KOPT-K1 (cell line): ENCODE measurements around the gene HECTD3.
"Not testable (repeated sequence)": the region's sequence is repeated elsewhere in the genome, so short reads cannot be mapped to it uniquely, and the experiment has no call there.

Source experiments
- H3K27ac ChIP-seq: fragments of 200-600 bp; sonication (generic); 2 replicates; pipeline ENCODE4 v1.5.1; 2016; ENCODE audit warnings: antibody characterized with exemption, mild to moderate bottlenecking, low read depth, low read length; ENCODE audit not compliant: poor library complexity, severe bottlenecking
- H3K36me3 ChIP-seq: fragments of 200-600 bp; sonication (generic); 2 replicates; pipeline ENCODE4 v1.5.1; 2017; ENCODE audit warnings: antibody characterized with exemption, mild to moderate bottlenecking, low read length, moderate library complexity; ENCODE audit not compliant: insufficient read depth
- H3K9me3 ChIP-seq: fragments of 200-600 bp; sonication (generic); 2 replicates; pipeline ENCODE4 v1.5.1; 2017; ENCODE audit warnings: antibody characterized with exemption, low read length, mild to moderate bottlenecking; ENCODE audit not compliant: insufficient read depth, poor library complexity, severe bottlenecking

HECTD3 gene

DNA sequence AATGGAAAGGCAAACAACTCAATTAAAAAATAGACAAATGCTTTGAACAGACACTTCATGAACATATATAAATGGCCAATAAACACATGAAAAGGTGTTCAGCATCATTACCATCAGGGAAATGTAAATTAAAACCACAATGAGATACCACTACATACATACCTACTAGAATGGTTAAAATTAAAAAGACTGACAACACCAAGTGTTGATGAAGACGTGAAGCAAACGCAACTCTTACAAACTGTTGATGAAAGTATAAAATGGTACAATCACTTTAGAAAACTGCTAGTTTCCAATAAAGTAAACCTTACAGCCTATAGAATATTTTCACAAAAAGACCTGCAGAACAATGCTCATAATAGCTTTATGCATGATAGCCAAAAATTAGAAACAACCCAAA lies 34.9 kb downstream of the HECTD3 start:
- Histone ChIP-seq H3K36me3 (peaks cover 92% of the 10 kb centered on the region), H3K27ac (no peak overlapping the region), H3K9me3 (peaks cover 14% of the 10 kb centered on the region)

DNA sequence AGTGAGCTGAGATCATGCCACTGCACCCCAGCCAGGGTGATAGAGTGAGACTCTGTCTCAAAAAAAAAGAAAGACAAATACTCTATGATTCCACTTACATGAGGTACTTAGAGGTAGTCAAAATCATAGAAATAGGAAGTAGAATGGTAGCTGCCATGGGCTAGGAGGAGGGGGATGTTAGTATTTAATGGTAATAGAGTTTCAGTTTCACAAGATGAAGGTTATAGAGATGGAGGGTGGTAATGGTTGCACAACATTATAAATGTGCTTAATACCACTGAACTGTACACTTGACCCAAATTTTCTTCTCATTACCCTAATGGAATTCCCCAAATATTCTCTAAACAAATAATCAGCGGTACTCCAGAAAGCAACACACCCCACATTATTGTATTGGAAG lies 37.5 kb downstream of the HECTD3 start:
- Histone ChIP-seq H3K27ac (no peak overlapping the region), H3K36me3 (peaks cover 85% of the 10 kb centered on the region), H3K9me3 (peaks cover 14% of the 10 kb centered on the region)

DNA sequence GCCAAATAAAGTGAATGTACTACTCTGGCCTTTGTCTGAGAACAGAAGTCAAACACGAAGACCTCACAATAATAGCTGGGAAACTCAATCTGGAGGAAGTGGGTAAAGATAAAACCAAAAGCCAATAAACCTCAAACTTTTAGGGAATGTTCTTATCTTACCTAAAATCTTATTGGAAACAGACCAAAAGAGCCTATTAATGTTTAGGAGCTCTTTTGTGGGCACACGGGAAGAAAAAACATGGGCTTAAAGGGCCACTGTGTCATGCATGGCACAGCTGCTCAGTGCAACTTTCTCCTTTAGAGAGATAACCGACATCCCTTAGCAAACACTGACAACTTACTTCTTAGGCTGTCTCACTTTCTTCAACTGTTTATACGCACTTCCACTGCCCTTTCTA lies 40.8 kb downstream of the HECTD3 start:
- no peak overlapping the region for H3K27ac ChIP-seq
- peaks cover 64% of the 10 kb centered on the region for H3K36me3 ChIP-seq
- no peaks in the 10 kb centered on the region for H3K9me3 ChIP-seq

DNA sequence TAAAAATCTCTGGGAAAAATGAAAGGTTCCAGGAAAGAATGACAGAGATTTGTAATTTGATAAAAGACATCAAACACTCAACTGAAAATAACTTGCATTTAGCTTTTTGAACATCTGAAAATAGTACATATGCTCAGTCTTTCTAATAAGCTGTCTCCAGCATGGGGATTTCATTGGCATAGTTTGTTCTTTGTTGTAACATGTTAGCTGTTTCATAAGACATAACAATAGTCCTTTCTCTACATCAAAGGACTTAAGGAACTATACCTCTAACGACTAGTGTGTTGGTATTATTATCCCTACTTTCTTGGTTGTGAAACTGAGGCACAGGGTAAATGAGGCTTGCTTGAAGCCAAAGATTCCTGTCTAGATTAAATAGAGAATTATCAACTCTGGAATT lies 46.7 kb downstream of the HECTD3 start:
- Histone ChIP-seq H3K27ac (no peak overlapping the region), H3K9me3 (no peaks in the 10 kb centered on the region), H3K36me3 (peaks cover 37% of the 10 kb centered on the region)

DNA sequence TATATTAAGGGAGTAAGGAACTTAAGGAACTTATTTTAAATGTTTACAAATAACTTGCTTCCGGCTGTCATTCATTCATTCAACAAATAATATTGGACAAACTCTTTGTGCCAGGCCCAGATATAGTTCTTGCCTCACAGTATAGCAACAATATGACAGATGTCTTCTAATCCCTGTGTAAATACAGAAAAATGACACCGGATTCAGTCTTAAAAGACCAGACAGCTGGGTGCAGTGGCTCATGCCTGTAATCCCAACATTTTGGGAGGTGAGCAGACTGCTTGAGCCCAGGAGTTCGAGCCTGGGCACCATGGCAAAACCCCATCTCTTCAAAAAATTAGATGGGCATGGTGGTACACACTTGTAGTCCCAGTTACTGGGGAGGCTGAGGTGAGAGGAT lies 48.4 kb downstream of the HECTD3 start:
- Histone ChIP-seq H3K27ac (no peak overlapping the region), H3K9me3 (no peaks in the 10 kb centered on the region), H3K36me3 (peaks cover 40% of the 10 kb centered on the region)

DNA sequence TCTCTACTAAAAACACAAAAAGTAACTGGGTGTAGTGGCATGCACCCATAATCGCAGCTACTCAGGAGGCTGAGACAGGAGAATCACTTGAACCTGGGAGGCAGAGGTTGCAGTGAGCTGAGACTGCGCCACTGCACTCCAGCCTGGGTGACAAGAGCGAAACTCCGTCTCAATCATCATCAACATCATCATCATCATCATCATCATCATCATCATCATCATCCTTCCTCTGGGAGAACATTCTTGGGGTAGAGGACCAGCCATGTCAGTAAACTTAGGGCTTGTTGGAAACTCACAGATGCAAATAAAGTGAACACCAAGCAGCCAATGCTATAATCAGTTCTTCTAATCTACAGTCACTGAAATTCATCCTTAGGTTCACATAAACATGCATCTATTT lies 49.1 kb downstream of the HECTD3 start:
- H3K36me3 ChIP-seq = peaks cover 40% of the 10 kb centered on the region
- not testable (repeated sequence) for H3K9me3 ChIP-seq, H3K27ac ChIP-seq

DNA sequence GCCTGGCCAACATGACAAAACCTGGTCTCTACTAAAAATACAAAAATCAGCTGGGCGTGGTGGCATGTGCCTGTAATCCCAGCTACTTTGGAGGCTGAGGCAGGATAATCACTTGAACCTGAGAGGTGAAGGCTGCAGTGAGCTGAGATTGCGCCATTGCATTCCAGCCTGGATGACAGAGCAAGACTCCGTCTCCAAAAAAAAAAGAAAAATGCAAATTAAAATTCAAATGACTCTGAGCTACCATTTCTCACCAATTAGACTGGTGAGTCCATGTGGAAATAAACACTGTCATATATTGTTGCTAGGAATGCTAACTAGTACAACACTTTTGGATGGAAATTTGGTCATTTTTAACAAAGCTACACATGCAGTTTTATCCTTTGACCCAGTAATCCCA lies 53.6 kb downstream of the HECTD3 start:
- H3K9me3 ChIP-seq, H3K27ac ChIP-seq: not testable (repeated sequence)
- peaks cover 21% of the 10 kb centered on the region for H3K36me3 ChIP-seq

DNA sequence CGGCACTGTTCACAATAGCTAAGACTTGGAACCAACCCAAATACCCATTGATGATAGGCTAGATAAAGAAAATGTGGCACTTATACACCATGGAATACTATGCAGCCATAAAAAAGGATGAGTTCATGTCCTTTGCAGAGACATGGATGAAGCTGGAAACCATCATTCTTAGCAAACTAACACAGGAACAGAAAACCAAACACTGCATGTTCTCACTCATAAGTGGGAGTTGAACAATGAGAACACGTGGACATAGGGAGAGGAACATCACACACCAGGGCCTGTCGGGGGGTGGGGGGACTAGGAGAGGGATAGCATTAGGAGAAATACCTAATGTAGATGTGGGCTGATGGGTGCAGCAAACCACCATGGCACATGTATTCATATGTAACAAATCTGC lies 55.0 kb downstream of the HECTD3 start:
- not testable (repeated sequence) for H3K9me3 ChIP-seq, H3K27ac ChIP-seq
- peaks cover 21% of the 10 kb centered on the region for H3K36me3 ChIP-seq
